Thoracic aorta (tissue), 2 donors: ENCODE data around the gene BDH1. TPM values are rescaled to one million over a fixed set of nuclear protein-coding genes. Genes with fewer than 3 reads are reported as not detected.
"Not testable (repeated sequence)": the region's sequence is repeated elsewhere in the genome, so short reads cannot be mapped to it uniquely, and the experiment has no call there.

Experiments used
- ATAC-seq: fragments of 150-250 bp; one replicate; pipeline ENCODE4 v1.8.0; 2017; ENCODE audit warnings: low read depth; ENCODE audit not compliant: insufficient number of reproducible peaks, low FRiP score
- DNase-seq: peaks from one replicate; pipeline ENCODE4 v3.0.0-alpha.2; 2020; ENCODE audit warnings: low spot score
- H3K27ac ChIP-seq, 2 donors: fragments of 200-600 bp; sonication (generic); 1 replicate in 1 of 2; 2 replicates in 1 of 2; pipeline ENCODE4 v1.5.1; 2016; ENCODE audit warnings: mild to moderate bottlenecking in 2 of 2, moderate library complexity in 2 of 2
- H3K27me3 ChIP-seq: fragments of 200-600 bp; sonication (generic); replicated peaks from 2 replicates; pipeline ENCODE4 v1.6.0; 2016; ENCODE audit warnings: mild to moderate bottlenecking; ENCODE audit not compliant: insufficient read depth
- H3K36me3 ChIP-seq: fragments of 200-600 bp; sonication (generic); one replicate; pipeline ENCODE4 v1.5.1; 2016
- H3K4me1 ChIP-seq, 2 donors: fragments of 200-600 bp; sonication (generic); 1 replicate in 1 of 2; 2 replicates in 1 of 2; pipeline versions ENCODE4 v1.5.1 to v1.6.0; 2016; ENCODE audit warnings: low read depth in 2 of 2, mild to moderate bottlenecking in 1 of 2; ENCODE audit not compliant: control insufficient read depth in 1 of 2
- H3K4me3 ChIP-seq: fragments of 200-600 bp; sonication (generic); 2 replicates; pipeline ENCODE4 v1.5.1; 2016; ENCODE audit warnings: mild to moderate bottlenecking
- H3K9me3 ChIP-seq: fragments of 200-600 bp; sonication (generic); 2 replicates; pipeline ENCODE4 v1.5.1; 2016
- CTCF ChIP-seq: fragments of 200-600 bp; sonication (generic); IDR thresholded peaks from one replicate; pipeline ENCODE4 v1.5.1; 2019; ENCODE audit warnings: antibody characterized with exemption
- total RNA-seq, 2 donors: library from RNA; depleted of rRNA; stranded (reverse); fragments of >200 nt; gene quantifications; one replicate each; pipeline versions ENCODE4 v1.1.0 to v1.2.3, GENCODE V29; 2016

Gene BDH1
- total RNA-seq, 2 donors from 2014 or later, result 5.3 to 15.4 TPM

DNA sequence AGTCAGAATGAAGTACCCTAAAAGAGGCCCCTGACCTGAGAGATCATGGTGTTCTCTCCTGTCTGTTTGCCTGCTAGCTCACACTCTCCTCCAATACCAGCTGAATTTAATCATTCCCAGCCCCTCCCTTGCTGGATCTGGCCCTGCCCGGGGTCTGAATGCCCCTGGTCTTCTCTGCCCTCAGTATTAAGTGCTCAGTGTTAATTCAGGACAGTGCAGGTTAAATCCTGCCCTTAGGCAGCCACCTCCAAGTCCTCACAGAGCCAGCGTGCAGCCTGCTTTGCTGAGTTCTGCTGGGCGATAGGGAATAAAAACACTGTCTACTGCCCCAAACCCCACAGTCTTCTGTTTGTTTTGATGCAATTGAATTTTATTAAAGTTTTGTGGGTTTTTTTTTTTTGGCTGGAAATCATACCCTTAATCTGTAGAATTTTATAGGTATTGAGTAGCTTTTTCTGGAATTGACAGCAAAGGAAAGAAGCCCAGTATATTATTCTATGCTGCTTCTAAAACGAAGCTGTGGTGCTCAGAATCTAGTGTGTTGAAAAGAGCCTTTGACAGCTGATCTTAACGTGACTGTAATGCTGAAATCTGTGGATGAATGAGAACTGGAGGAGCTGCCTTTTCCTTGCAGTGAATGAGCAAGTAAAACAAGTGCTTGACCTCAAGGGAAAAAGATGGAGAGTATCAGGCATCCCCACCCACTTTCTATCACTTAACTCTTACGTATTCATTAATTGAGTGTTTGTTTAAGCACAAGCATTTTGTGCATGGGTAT lies 12.3 kb upstream of the BDH1 start:
- no peak for TF ChIP-seq CTCF
- DNase-seq (no peak), ATAC-seq (no peak)
- H3K27me3 ChIP-seq, result no peaks in the 10 kb centered on the region
- no peaks in the 10 kb centered on the region for H3K36me3 ChIP-seq
- no peaks in the 10 kb centered on the region for H3K4me1 ChIP-seq
- no peak overlapping the region for H3K27ac ChIP-seq
- H3K9me3 ChIP-seq, result no peaks in the 10 kb centered on the region
- no peak overlapping the region for H3K4me3 ChIP-seq

DNA sequence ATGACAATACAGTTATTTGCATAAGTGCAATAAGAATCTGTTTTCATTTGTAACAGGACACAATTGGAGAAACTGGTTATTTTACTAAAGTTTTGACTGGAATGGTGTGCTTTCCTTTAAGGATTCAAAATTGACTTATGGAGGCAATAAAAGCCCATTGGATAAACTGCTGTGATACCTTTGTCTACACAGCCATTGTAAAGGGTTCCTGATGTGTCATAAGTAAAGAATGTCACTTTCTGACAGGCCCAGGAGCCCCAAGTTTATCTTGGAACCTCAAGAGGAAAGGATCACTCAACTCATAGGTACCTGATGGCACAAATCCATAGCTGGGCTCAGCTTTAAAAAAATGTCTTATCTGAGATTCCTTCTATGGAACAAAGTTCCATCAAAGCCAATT lies 10.4 kb upstream of the BDH1 start:
- H3K4me1 ChIP-seq, DNase-seq, H3K36me3 ChIP-seq, H3K27ac ChIP-seq, H3K27me3 ChIP-seq, H3K9me3 ChIP-seq, H3K4me3 ChIP-seq, ATAC-seq: not testable (repeated sequence)

DNA sequence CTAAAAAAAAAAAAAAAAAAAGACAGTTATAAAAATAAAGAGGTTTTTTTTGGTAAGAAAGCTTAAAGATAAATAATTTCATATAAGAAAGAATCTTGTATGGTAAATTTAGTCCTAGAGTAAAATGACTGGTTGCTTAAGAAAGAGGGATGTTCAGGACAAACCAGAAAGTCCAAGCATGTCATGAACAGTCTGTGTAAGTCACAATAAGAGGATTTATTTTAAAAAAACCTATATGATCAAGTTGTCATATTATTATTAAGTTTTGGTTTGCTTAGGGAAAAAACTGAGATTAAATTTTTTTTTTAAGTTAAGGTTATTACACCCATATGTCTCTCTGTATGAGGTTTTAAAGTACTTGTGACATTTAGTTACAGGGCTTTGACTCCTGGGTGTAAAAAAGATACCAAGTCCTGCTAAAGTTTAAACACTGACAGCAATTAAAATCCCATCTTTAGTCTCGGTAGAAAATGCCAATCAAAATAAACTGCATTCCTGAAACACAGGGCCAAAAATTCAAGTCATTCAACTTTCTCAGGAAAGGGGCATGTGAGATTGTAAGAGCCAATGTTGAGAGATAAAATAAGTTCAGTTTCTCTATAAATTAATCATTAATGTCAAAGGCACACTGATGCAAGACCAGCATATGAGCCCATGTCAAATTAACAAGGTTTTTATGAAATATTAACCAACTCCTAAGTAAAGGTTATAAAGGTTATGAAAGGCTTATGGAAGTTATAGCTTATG lies 8.5 kb upstream of the BDH1 start:
- ATAC-seq (no peak), DNase-seq (no peak)
- no peak for TF ChIP-seq CTCF
- no peaks in the 10 kb centered on the region for H3K9me3 ChIP-seq
- H3K27me3 ChIP-seq, result no peaks in the 10 kb centered on the region
- no peaks in the 10 kb centered on the region for H3K4me1 ChIP-seq
- H3K36me3 ChIP-seq, result no peaks in the 10 kb centered on the region
- H3K4me3 ChIP-seq, result no peak overlapping the region
- no peak overlapping the region for H3K27ac ChIP-seq

DNA sequence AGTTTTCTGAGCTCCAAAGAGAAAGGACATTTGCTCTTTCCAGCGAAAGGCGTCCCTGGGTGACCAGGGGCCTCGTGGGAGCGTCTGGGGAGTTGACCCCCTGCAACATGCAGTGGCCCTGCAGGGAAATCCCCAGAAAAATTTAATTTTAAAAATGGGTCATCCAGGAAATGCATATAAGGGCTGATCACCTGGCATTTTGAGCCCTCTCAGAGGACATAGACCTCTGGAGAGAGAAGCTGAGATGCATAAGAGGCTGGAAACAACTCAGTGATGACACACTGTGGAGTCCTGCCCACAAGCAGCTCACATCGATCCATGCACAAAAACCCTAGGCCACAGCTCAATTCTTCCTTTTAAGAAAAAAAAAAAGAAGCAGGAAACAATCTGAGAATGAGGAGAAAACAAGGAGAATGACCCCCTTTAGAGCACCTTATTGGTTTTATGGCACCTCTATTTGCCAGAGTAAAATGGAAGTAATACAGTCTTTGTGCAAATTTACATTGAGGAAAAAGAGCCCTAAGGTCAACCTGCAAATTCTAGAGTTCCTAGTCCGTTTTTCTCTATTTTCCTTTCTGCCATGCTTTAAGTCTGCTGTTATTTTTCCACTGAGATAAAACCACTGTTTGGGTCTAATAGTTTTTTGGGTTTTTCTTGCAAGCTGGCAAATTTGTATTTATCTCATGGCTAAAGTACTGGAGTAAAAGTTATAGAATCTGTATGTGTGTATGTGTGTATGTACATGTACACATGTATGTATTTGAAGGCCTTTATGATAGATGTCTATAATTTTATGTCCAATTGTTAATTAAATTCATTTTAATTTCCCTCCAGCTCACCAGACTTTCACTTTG lies 6.9 kb upstream of the BDH1 start:
- H3K36me3 ChIP-seq, result no peaks in the 10 kb centered on the region
- DNase-seq (no peak), ATAC-seq (no peak)
- H3K4me3 ChIP-seq, result no peak overlapping the region
- no peak for TF ChIP-seq CTCF
- no peaks in the 10 kb centered on the region for H3K9me3 ChIP-seq
- H3K27ac ChIP-seq, result no peak overlapping the region
- H3K4me1 ChIP-seq, result no peaks in the 10 kb centered on the region
- no peaks in the 10 kb centered on the region for H3K27me3 ChIP-seq

DNA sequence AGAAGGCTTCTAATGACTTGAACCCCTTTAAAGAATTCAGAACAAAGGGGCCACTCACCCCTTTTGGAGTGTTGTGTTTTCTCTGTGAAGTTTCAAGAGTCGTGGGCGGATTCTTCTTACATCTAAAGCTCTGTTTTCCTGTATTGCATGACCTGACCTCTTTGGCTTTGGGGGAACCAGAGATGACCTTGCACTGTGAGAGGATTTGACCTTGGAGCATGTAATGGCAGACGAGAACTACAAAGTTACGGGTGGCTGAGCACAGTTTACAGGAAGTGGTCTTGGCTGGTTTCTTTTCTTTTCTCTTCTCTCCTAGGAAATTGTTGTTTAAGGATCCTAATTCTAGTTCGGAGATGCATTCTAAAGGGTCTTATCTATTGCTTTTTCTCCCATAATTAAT lies 6.2 kb upstream of the BDH1 start:
- H3K9me3 ChIP-seq, result no peaks in the 10 kb centered on the region

More for the DNA sequence above, 6.2 kb upstream of the BDH1 start:
- Histone ChIP-seq H3K36me3 (no peaks in the 10 kb centered on the region), H3K4me1 (no peaks in the 10 kb centered on the region), H3K27me3 (no peaks in the 10 kb centered on the region), H3K27ac (no peak overlapping the region), H3K4me3 (no peak overlapping the region)
- no peak for TF ChIP-seq CTCF
- DNase-seq (no peak), ATAC-seq (no peak)
